Hematopoietic multipotent progenitor cell treated with erythropoietin and hydrocortisone succinate and interleukin-3 and kit ligand, for 17 days (in vitro differentiated cells): ENCODE data around the gene ITPR2.

Experiments
- DNase-seq: peaks from one replicate; pipeline ENCODE4 v3.0.0-alpha.2; 2015; ENCODE audit warnings: low spot score

ITPR2 gene

GRCh38 chr12:26292596-26292995 is 540.4 kb downstream of the ITPR2 start:
- DNase-seq: no peak

GRCh38 chr12:26290565-26290964 is 542.4 kb downstream of the ITPR2 start:
- no peak for DNase-seq

GRCh38 chr12:26287671-26288381 is 545.2 kb downstream of the ITPR2 start:
- no peak for DNase-seq
